Fibroblast of skin of scalp (primary cell): ENCODE measurements around the gene MAP3K4.
"Not testable (repeated sequence)": the region's sequence is repeated elsewhere in the genome, so short reads cannot be mapped to it uniquely, and the experiment has no call there.

ENCODE experiments used
- DNase-seq: peaks from one replicate; pipeline ENCODE4 v3.0.0-alpha.2; 2013

MAP3K4 gene

GRCh38 chr6:160967833-160968232 is 23.7 kb upstream of the MAP3K4 start:
- DNase-seq: no peak

GRCh38 chr6:160971171-160971570 is 20.4 kb upstream of the MAP3K4 start:
- DNase-seq: peak; percentile 13

DNA sequence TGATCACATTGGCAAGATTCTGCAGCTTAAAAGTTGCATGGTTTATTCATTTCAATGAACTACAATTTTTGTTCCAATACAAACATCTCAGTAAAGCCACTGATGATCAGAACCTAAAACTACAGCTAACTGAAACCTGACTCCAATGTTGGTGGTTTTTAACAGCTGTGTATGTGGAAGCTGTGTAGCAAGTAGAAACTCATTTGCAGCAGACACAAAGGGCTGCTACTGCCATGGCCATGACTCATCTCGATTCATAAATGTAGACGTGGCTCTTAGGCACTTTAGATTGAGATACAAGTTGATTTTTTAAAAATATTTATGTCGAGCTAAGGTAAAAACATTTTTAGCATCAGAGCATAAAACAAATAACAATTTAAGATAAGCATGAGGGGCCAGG is 19.5 kb upstream of the MAP3K4 start:
- peak; percentile 93 for DNase-seq

DNA sequence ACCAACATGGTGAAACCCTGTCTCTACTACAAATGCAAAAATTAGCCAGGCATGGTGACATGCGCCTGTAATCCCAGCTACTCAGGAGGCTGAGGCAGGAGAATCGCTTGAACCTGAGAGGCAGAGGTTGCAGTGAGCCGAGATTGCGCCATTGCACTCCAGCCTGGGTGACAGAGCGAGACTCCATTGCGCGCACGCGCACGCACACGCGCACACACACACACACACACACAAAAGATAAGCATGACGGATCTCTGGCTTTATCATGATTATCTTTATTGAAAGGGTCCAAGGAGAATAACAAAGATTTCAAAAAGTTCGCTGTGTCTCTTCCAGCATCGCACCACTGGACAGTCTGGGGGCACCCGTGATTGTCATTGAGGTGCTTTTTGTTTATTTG is 19.0 kb upstream of the MAP3K4 start:
- not testable (repeated sequence) for DNase-seq

DNA sequence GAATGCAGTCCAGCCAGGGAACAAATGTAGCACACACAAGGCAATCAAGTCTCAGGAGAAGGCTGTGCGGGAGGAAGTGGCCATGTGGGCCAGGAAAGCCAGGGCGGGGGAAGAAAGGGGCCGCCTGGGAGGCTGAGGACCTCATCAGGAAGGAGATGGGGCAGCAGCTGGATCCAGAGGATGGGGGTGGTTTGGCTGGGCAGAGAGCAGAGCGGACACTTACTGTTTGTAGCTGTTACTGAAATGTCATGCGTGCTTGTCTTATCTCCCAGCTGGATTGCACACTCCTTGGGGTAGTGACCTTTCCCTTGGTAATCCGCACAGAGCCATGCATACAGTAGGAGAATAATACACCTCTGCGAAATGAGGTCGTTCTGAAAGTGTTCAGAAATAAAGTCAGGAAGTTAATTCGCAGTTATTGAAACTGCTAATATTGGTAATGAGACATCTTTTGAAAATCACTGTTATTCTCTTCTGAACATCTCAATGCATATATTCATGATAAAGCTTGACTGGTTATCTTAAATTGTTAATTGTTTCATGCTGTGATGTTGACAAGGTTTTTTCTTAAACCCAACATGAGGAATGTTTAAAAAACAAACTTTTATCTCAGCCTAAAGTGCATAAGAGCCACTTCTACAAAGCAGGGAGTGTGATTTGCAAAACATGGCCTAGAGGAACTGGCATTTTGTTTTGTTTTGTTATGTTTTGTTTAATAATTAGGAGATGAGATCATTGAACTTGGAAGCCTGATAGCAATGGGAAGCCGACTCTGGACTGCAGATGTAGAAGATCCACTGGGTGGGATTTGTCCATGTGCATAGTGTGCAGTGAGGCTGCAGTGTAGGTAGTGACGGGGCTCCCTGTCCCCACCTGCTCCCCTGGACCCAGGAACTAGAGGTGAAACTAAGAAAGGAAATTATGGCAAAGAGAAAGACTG is 18.0 kb upstream of the MAP3K4 start:
- DNase-seq: peak; percentile 40

- DNase-seq: peak; percentile 94
These were observed 17.2 kb upstream of the MAP3K4 start for GRCh38 chr6:160974304-160974771.

DNA sequence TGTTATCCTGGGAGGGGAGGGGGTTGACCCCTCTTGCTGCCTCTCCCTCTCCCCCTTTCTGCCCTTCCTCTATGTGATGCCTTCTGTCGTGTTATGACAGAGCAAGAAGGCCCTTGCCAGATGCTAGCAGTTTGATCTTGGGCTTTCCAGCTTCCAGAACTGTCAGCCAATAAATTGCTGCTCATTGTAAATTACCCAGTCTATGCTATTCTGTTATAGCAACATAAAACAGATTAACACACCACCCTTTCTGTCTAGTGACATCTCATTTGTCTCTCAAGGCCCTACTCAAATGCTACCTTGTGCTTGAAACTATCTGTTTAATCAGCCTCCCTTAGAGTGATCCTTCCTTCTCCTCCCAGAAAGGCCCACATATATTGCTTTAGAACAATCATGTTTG is 16.4 kb upstream of the MAP3K4 start:
- DNase-seq: no peak

DNA sequence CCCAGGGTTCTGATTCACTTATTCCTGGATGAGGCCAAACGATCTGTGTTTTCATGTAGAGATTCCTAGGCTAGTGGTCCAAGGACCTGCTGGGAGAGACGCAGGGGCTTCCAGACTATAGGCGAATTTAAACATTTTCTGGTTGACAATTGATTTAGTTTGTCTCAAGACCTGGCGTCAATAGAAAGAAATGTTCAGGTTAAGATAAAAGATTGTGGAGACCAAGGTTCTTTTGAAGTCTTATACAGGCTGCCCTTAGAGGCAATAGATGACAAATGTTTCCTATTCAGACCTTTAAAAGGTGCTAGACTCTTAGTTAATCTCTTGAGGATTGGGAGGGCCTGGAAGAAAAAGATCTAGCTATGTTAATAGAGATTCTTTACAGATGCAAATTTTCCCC is 15.6 kb upstream of the MAP3K4 start:
- not testable (repeated sequence) for DNase-seq

GRCh38 chr6:160978141-160978901 is 13.2 kb upstream of the MAP3K4 start:
- DNase-seq: peak; percentile 72

GRCh38 chr6:160979061-160979708 is 12.4 kb upstream of the MAP3K4 start:
- no peak for DNase-seq

GRCh38 chr6:160983377-160983948 is 8.1 kb upstream of the MAP3K4 start:
- not testable (repeated sequence) for DNase-seq

GRCh38 chr6:160986851-160987250 is 4.7 kb upstream of the MAP3K4 start:
- no peak for DNase-seq

- DNase-seq: no peak
These were observed 4.3 kb upstream of the MAP3K4 start for GRCh38 chr6:160987265-160987664.

DNA sequence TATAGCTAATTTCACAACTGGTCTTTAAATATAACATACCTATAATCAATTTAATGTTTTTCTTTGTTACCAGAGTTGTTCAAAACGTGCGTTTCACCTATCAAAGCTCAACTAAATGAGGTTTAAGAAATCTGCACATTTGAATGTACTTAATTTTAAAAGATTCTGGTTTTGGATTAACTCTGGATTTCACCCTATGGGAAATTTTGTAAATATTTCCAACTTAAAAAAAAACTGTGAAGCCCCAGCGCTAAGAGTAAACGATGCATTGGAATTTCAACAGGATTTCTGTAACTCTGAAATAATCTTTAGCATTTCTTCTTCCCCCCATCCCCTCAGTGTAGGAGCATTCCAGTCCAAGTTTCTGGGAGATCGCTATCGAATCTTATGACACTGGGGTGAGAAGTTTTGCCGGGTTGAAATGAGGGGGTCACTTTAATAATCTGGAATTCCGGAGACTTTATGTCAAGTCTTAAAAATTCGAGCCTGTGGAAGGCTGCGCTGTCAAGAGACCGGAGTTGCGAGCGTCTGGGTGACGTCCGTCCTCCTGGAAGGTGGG is 643 bp upstream of the MAP3K4 start:
- no peak for DNase-seq

GRCh38 chr6:160992061-160992979 is 751 bp downstream of the MAP3K4 start:
- DNase-seq: peak; percentile 73

DNA sequence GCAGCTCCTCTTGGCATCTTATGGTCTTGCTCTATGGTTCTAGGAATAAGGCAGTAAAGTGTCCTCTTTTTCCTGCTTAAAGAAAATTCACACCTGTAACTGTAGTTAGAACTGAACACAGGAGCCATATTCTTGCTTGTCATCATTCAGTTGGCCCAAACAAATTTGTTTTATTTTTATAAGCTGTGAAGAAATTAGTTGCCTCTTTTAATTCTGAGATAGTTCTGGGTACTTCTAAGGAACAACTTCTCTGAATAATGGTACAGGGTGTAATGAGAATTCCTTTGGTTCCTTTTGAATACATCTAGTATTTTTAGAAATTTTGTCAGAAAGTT is 1.4 kb downstream of the MAP3K4 start:
- DNase-seq: no peak

GRCh38 chr6:160995271-160995670 is 3.7 kb downstream of the MAP3K4 start:
- no peak for DNase-seq

GRCh38 chr6:160996131-160996601 is 4.6 kb downstream of the MAP3K4 start:
- no peak for DNase-seq

GRCh38 chr6:160998217-160998616 is 6.6 kb downstream of the MAP3K4 start:
- no peak for DNase-seq

- DNase-seq: no peak
These were observed 7.2 kb downstream of the MAP3K4 start for GRCh38 chr6:160998766-160999165.

- no peak for DNase-seq
These were observed 7.9 kb downstream of the MAP3K4 start for GRCh38 chr6:160999516-160999915.
